CD4-positive, alpha-beta T cell treated with Interferon gamma for 1 hour (primary cell): Measurements from ENCODE around the gene RECQL.
"Not testable (repeated sequence)": the region's sequence is repeated elsewhere in the genome, so short reads cannot be mapped to it uniquely, and the experiment has no call there.

ENCODE experiments used
- DNase-seq: peaks from one replicate; pipeline ENCODE4 v3.0.0-alpha.2; 2020

RECQL gene

DNA sequence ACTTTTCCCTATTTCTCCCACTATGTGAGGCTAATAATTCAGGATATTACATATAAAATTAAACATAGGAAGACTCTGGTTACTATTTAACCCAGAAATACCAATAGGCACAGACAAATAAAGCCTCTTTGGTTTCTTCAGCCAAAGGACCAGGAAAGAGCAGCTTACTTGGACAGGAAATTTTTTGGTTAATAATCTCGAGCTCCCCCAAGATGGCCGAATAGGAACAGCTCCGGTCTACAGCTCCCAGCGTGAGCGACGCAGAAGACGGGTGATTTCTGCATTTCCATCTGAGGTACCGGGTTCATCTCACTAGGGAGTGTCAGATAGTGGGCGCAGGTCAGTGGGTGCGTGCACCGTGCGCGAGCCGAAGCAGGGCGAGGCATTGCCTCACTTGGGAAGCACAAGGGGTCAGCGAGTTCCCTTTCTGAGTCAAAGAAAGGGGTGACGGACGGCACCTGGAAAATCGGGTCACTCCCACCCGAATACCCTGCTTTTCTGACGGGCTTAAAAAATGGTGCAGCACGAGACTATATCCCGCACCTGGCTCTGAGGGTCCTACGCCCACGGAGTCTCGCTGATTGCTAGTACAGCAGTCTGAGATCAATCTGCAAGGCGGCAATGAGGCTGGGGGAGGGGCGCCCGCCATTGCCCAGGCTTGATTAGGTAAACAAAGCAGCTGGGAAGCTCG is 82.3 kb downstream of the RECQL start:
- DNase-seq: not testable (repeated sequence)
